ENCODE measurements around the gene FBN3.

GRCh38 chr19:8148410-8149260 lies 757 bp downstream of the FBN3 start:
- TF ChIP-seq, protein P1, sequence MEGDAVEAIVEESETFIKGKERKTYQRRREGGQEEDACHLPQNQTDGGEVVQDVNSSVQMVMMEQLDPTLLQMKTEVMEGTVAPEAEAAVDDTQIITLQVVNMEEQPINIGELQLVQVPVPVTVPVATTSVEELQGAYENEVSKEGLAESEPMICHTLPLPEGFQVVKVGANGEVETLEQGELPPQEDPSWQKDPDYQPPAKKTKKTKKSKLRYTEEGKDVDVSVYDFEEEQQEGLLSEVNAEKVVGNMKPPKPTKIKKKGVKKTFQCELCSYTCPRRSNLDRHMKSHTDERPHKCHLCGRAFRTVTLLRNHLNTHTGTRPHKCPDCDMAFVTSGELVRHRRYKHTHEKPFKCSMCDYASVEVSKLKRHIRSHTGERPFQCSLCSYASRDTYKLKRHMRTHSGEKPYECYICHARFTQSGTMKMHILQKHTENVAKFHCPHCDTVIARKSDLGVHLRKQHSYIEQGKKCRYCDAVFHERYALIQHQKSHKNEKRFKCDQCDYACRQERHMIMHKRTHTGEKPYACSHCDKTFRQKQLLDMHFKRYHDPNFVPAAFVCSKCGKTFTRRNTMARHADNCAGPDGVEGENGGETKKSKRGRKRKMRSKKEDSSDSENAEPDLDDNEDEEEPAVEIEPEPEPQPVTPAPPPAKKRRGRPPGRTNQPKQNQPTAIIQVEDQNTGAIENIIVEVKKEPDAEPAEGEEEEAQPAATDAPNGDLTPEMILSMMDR (IDR thresholded peaks at IDR 0.05), result no peak
- TF ChIP-seq POLR2A (IDR thresholded peaks at IDR 0.05), result no peak

Data from testis (tissue), 2 donors.